ENCODE data around the gene SCAI. TPM values are rescaled to one million over a fixed set of nuclear protein-coding genes. Genes with fewer than 3 reads are reported as not detected.
"Not testable (repeated sequence)": the region's sequence is repeated elsewhere in the genome, so short reads cannot be mapped to it uniquely, and the experiment has no call there.

The SCAI gene
- total RNA-seq, 1 experiment from 2014 or later: 13.0 TPM

GRCh38 chr9:125110464-125110863 lies 32.9 kb downstream of the SCAI start:
- no peak for TF ChIP-seq CTCF (IDR thresholded peaks at IDR 0.05; ENCODE audit: insufficient read depth in 1 of 2, low read depth in 1 of 2, low read length in 1 of 2, severe bottlenecking in 1 of 2, unreplicated experiment in 1 of 2)
- POLR2A ChIA-PET: no interaction called here
- no TSS peak for BruUV-seq (replicated peaks)
- no peak overlapping the region for H3K27ac Mint-ChIP-seq (ENCODE audit: unreplicated experiment)
- no peaks in the 10 kb centered on the region for H3K27me3 Mint-ChIP-seq (ENCODE audit: insufficient read depth, unreplicated experiment)
- no peaks in the 10 kb centered on the region for H3K27me3 ChIP-seq (replicated peaks; ENCODE audit: control insufficient read depth, insufficient read depth, low read length)
- CTCF ChIA-PET: no interaction called here
- H3K4me1 ChIP-seq: no peaks in the 10 kb centered on the region
- no peaks in the 10 kb centered on the region for H3K9me3 Mint-ChIP-seq (ENCODE audit: unreplicated experiment)
- H3K9me3 ChIP-seq: 0 out of 2 replicates have a peak, but pooled peaks cover 4% of the 10 kb centered on the region
- DNase-seq: no peak
- H3K4me3 Mint-ChIP-seq (ENCODE audit: unreplicated experiment): no peak overlapping the region
- H3K36me3 Mint-ChIP-seq (ENCODE audit: insufficient read depth, unreplicated experiment): no peaks in the 10 kb centered on the region
- no peaks in the 10 kb centered on the region for H3K4me1 Mint-ChIP-seq (ENCODE audit: low read depth, unreplicated experiment)
- H3K4me3 ChIP-seq (ENCODE audit: low read depth, low read length): no peak overlapping the region
- intact Hi-C loops (cut with micrococcal nuclease; ENCODE audit: unreplicated experiment): no loop called here
- H3K36me3 ChIP-seq (ENCODE audit: control insufficient read depth, insufficient read depth, low read length): no peaks in the 10 kb centered on the region

- H3K27ac Mint-ChIP-seq (ENCODE audit: unreplicated experiment); H3K36me3 Mint-ChIP-seq (ENCODE audit: insufficient read depth, unreplicated experiment); H3K36me3 ChIP-seq (ENCODE audit: control insufficient read depth, insufficient read depth, low read length); intact Hi-C loops (cut with micrococcal nuclease; ENCODE audit: unreplicated experiment); H3K9me3 ChIP-seq; H3K9me3 Mint-ChIP-seq (ENCODE audit: unreplicated experiment); POLR2A ChIA-PET; DNase-seq; BruUV-seq (replicated peaks); H3K4me1 ChIP-seq; CTCF ChIA-PET; H3K4me1 Mint-ChIP-seq (ENCODE audit: low read depth, unreplicated experiment); H3K4me3 ChIP-seq (ENCODE audit: low read depth, low read length); H3K27me3 Mint-ChIP-seq (ENCODE audit: insufficient read depth, unreplicated experiment); H3K27me3 ChIP-seq (replicated peaks; ENCODE audit: control insufficient read depth, insufficient read depth, low read length); H3K4me3 Mint-ChIP-seq (ENCODE audit: unreplicated experiment): not testable (repeated sequence)
Observed at GRCh38 chr9:125108541-125108940, 34.8 kb downstream of the SCAI start.

- Histone ChIP-seq H3K4me3 (ENCODE audit: low read depth, low read length) (no peak overlapping the region), H3K4me1 (no peaks in the 10 kb centered on the region), H3K27me3 (replicated peaks; ENCODE audit: control insufficient read depth, insufficient read depth, low read length) (no peaks in the 10 kb centered on the region), H3K9me3 (no peaks in the 10 kb centered on the region), H3K36me3 (ENCODE audit: control insufficient read depth, insufficient read depth, low read length) (no peaks in the 10 kb centered on the region)
- H3K27ac Mint-ChIP-seq (ENCODE audit: unreplicated experiment): no peak overlapping the region
- H3K9me3 Mint-ChIP-seq (ENCODE audit: unreplicated experiment): no peaks in the 10 kb centered on the region
- no peak for TF ChIP-seq CTCF (IDR thresholded peaks at IDR 0.05; ENCODE audit: insufficient read depth in 1 of 2, low read depth in 1 of 2, low read length in 1 of 2, severe bottlenecking in 1 of 2, unreplicated experiment in 1 of 2)
- no peaks in the 10 kb centered on the region for H3K27me3 Mint-ChIP-seq (ENCODE audit: insufficient read depth, unreplicated experiment)
- ChIA-PET CTCF (no interaction called here), POLR2A (no interaction called here)
- intact Hi-C loops (cut with micrococcal nuclease; ENCODE audit: unreplicated experiment): no loop called here
- no peaks in the 10 kb centered on the region for H3K36me3 Mint-ChIP-seq (ENCODE audit: insufficient read depth, unreplicated experiment)
- no peak for DNase-seq
- no peaks in the 10 kb centered on the region for H3K4me1 Mint-ChIP-seq (ENCODE audit: low read depth, unreplicated experiment)
- BruUV-seq (replicated peaks): no TSS peak
- no peak overlapping the region for H3K4me3 Mint-ChIP-seq (ENCODE audit: unreplicated experiment)
Observed at GRCh38 chr9:125106285-125106893, 36.9 kb downstream of the SCAI start.

Data from Caco-2 (cell line).